ENCODE results near the gene NIF3L1.
"Not testable (repeated sequence)": the region's sequence is repeated elsewhere in the genome, so short reads cannot be mapped to it uniquely, and the experiment has no call there.

Gene NIF3L1

GRCh38 chr2:200877443-200877842, 11.7 kb upstream of the NIF3L1 start:
- TF ChIP-seq CTCF (IDR thresholded peaks at IDR 0.05; ENCODE audit: extremely low read depth, missing control alignments), result no peak

GRCh38 chr2:200878289-200878880, 10.8 kb upstream of the NIF3L1 start:
- TF ChIP-seq CTCF (IDR thresholded peaks at IDR 0.05; ENCODE audit: extremely low read depth, missing control alignments), result no peak
- no peak for DNase-seq (ENCODE audit: low spot score)

More at GRCh38 chr2:200877443-200877842, 11.7 kb upstream of the NIF3L1 start:
- no peak for DNase-seq (ENCODE audit: low spot score)

GRCh38 chr2:200881715-200882249, 7.4 kb upstream of the NIF3L1 start:
- DNase-seq (ENCODE audit: low spot score), result not testable (repeated sequence)

- TF ChIP-seq CTCF (IDR thresholded peaks at IDR 0.05; ENCODE audit: extremely low read depth, missing control alignments), result no peak
These were observed 10.3 kb downstream of the NIF3L1 start for GRCh38 chr2:200899482-200899881.

GRCh38 chr2:200901459-200902072, 12.4 kb downstream of the NIF3L1 start:
- TF ChIP-seq CTCF (IDR thresholded peaks at IDR 0.05; ENCODE audit: extremely low read depth, missing control alignments), result peak; percentile 74
- DNase-seq (ENCODE audit: low spot score), result peak; percentile 83

More at GRCh38 chr2:200899482-200899881, 10.3 kb downstream of the NIF3L1 start:
- no peak for DNase-seq (ENCODE audit: low spot score)

- peak; percentile 66 for TF ChIP-seq CTCF (IDR thresholded peaks at IDR 0.05; ENCODE audit: extremely low read depth, missing control alignments)
- DNase-seq (ENCODE audit: low spot score), result peak; percentile 47
These were observed 16.6 kb downstream of the NIF3L1 start for GRCh38 chr2:200905618-200906296.

GRCh38 chr2:200909958-200910357, 20.8 kb downstream of the NIF3L1 start:
- no peak for TF ChIP-seq CTCF (IDR thresholded peaks at IDR 0.05; ENCODE audit: extremely low read depth, missing control alignments)
- DNase-seq (ENCODE audit: low spot score), result no peak

All from GM20000 (cell line).